Endothelial cell of umbilical vein (primary cell): ENCODE data around the gene DDX24.

Source experiments
- FOS ChIP-seq: IDR thresholded peaks from 2 replicates; pipeline ENCODE4 v1.6.1; 2011; ENCODE audit warnings: mild to moderate bottlenecking, low read length, moderate library complexity, borderline replicate concordance; ENCODE audit not compliant: insufficient read depth
- POLR2A ChIP-seq: IDR thresholded peaks from 2 replicates; pipeline ENCODE4 v1.6.1; 2012; ENCODE audit warnings: low read depth, mild to moderate bottlenecking, control low read depth, low read length
- POLR2AphosphoS5 ChIP-seq: IDR thresholded peaks from 2 replicates; pipeline ENCODE4 v1.6.1; 2012; ENCODE audit warnings: low read depth, mild to moderate bottlenecking, control low read depth, low read length, moderate library complexity; ENCODE audit not compliant: insufficient read depth
- TF ChIP-seq, protein P1 (sequence below), 2 donors: IDR thresholded peaks; 1 replicate in 1 of 2; 2 replicates in 1 of 2; pipeline ENCODE4 v1.5.1; 2011; ENCODE audit warnings: low read length in 2 of 2, mild to moderate bottlenecking in 2 of 2, moderate library complexity in 2 of 2, control low read depth in 1 of 2, inconsistent platforms in 1 of 2, low read depth in 1 of 2; ENCODE audit not compliant: insufficient read depth in 1 of 2; ENCODE audit errors: extremely low read depth in 1 of 2

DNA sequence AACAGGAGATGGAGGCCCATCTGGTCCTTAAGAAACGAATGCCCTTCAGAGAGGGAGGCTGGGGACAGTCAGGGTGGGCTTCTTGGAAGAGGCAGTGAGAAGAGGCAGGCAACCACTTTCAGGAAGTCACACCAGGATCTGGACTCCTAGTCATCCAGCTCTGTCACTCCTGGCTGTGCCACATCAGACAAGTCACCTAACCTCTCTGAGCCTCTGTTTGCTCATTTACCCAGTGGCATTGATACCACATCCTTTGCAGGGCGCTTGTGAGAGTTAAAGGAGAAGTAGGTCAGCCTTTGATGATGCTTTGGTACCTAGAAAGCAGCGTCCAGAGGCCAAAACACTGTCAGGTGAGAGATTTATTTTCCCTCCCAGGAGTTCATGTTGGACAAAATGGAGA lies 72.8 kb downstream of the DDX24 start:
- no peak for TF ChIP-seq POLR2A
- TF ChIP-seq FOS = no peak
- TF ChIP-seq, protein P1, sequence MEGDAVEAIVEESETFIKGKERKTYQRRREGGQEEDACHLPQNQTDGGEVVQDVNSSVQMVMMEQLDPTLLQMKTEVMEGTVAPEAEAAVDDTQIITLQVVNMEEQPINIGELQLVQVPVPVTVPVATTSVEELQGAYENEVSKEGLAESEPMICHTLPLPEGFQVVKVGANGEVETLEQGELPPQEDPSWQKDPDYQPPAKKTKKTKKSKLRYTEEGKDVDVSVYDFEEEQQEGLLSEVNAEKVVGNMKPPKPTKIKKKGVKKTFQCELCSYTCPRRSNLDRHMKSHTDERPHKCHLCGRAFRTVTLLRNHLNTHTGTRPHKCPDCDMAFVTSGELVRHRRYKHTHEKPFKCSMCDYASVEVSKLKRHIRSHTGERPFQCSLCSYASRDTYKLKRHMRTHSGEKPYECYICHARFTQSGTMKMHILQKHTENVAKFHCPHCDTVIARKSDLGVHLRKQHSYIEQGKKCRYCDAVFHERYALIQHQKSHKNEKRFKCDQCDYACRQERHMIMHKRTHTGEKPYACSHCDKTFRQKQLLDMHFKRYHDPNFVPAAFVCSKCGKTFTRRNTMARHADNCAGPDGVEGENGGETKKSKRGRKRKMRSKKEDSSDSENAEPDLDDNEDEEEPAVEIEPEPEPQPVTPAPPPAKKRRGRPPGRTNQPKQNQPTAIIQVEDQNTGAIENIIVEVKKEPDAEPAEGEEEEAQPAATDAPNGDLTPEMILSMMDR (IDR thresholded peaks at IDR 0.05; ENCODE audit: extremely low read depth in 1 of 2, insufficient read depth in 1 of 2, low read depth in 1 of 2, low read length in 2 of 2) = no peak
- TF ChIP-seq POLR2AphosphoS5 = no peak
